HG03139 (cell line): ENCODE measurements around the gene GLI3.

Experiments used
- ATAC-seq: cut with Tn5 transposase; IDR thresholded peaks from one replicate; pipeline ENCODE4 v1.9.1; 2021; ENCODE audit not compliant: unreplicated experiment

GLI3 gene

DNA sequence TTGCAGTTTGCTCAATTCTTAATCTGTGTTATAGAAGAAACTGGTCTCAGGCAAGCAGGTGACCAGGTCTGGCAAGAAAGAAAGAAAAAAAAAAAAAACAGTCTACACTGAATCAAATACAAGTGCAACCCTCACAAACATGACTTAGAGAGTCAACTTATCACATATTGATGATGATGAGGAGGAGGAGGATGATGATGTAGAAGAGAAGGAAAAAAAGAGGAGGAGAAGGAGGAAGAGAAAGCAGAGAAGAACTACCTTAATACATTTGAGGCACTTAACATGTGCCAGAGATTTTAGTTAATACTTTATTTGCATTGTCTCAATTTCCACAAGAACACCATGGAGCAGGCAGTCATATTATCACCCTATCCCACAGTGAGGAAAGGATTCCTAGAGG lies 91.5 kb downstream of the GLI3 start:
- ATAC-seq = no peak

DNA sequence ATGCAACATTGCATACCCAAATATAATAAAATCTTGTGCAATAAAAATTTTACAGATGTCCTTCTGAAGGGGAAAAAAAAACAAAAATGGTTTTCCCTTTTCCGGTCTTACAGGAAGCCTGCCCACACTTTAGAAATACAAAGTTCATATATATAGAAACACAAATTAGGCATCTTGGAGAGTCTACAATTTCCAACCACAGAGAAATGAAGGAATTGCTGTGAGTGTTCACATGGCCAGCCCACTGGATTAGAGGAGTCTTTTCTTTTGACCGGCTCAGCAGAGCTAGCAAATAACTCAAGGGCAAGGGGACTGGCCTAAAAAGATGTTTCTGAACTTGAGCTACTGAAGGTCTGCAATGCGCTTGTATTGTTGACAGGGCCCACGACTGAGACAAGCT lies 92.4 kb downstream of the GLI3 start:
- no peak for ATAC-seq

DNA sequence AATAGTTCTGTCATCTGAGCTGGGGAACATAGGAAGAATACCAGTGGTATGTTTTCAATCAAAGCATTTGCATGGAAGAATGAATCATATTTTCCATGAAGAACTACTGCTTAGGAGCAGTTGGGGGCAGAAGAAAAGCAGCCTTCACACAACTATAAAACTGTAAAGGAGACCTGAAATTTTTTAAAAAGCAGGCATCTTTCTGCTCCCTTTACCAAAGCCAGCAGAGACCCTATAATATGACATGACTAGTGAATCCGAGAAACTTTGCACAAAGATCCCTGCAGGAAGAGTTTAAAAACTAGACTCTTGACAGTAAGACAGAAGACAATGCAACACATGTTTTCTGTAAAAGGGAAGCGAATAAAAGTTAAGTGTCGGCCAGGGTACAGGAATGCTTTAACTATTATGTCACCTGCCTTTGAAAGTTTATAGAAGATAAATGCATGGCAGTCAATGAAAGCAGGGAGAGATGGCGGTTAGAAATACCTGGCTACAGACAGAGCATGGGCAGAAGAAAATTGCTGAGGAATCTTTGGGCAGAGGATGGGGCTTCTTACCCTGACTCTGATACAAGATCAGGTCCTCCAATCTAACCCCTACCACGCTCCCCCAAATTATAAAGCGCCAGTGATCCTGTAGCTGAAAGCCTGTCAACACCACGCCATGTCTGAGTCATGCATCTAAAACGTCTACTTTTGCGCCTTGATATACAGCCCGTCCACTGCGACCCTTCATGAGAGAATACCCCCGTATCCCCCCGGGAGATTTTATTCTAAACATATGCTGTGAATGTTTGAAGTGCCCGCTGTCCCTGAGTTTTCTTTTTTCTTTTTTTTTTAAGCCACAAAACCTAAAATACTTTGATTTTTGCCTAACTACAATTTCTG lies 93.1 kb downstream of the GLI3 start:
- no peak for ATAC-seq

DNA sequence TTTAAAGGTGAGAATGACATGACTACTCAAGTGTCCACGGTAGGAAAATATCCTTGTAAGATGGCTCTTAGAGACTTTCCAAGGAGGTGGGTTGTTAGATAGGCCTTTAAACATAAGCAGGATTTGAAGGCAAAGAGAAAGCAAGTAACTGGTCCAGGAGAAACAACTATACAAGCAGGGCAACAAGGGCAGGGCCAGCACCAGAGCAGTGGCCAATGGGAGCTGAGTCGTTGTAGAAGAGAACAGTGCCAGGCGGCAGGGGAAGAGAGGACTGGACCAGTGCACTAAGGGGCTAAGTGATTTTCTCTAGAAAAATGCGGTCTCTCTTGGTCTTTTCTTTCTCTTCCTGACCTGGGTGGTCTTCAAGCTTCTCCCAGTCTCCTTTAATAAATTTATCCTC lies 94.9 kb downstream of the GLI3 start:
- no peak for ATAC-seq

DNA sequence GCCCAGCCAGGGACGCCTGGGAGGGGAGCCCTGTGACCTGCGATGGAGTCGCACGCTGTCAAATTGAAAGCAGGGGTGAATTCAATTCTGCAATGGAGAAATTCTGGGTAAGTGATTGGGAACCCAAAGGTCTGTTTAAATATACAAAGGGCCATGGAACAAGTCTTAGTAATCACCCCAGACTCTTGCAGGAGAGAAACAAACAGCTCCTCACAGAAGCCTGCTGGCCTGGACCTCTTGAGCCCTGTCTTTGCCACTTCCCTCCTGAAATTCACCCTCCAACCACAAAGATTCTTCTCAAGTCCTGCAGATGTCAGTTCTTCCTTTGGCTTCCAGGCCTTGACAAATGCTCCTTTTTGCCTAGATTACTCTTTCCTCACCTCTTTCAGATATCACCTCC lies 97.3 kb downstream of the GLI3 start:
- no peak for ATAC-seq

DNA sequence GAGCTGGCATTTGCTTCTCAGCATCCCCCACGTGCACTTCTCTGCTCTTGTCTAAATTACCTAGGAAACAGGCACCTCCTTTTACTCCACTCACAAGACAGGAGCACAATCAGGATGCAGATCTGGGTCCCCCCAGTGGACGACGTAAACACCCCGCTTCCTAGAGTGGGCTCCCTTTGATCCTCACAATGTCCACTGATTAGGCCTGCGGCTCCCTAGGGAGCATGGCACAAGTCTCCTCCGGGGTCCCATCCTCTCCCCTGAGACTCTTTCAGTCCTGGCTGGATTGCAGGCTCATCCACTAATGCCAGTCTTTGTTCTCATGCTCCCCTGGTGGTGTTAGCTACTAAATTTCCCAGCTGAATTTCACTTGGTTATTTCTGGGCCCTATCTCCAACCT lies 98.3 kb downstream of the GLI3 start:
- no peak for ATAC-seq

DNA sequence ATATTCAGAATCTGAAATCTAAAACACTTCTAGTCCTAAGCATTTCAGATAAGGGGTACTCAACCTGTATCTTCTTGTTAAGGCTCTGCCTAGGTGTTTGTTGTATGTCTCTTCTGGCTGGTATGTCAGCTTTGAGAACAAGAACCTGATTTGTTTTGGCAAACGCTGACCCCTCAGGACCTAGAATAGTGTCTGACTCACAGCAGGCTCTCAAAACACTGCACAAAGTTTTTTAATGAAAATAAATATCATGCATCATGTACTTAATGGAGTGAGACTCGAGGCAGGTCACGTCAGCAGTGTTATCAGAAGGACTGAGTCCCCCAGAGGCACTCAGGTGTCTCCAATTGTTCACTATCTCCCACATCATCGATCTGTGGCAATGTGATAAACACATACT lies 99.1 kb downstream of the GLI3 start:
- ATAC-seq = no peak

DNA sequence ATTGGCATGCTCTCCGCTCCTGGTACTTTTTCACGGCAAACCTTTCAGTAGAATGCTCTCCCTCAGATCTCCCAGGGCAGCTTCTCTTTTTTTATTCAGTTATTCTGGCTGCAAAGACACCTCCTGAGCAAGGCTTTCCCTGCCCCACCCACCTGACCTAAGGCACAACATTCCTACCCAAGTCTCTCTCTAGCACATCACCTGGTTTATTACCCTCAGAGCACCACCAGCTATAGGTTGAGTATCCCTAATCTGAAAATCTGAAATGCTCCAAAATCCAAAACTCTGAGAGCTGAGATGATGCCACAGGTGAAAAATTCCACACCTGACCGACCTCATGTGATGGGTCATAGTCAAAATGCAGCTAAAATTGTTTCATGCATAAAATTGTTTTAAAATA lies 99.6 kb downstream of the GLI3 start:
- ATAC-seq = no peak

DNA sequence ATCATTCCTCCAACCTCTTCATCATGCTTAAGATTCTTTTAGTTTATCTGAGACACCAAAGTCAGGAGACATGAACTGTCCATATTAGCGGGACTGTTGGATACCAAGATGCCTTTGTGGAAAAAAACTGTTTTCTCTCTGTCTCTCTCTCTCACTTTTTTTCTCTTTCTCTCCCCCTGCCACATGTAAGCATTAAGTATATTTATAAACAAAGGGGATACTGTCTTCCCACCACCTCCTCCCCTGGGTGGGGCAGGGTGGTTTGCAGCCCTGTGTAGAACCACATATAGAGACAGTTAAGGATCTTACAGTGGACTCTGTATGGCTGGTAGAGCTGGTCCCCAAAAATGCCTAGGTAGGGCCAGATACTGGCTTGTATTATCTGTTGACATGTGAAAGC lies 101.3 kb downstream of the GLI3 start:
- no peak for ATAC-seq

DNA sequence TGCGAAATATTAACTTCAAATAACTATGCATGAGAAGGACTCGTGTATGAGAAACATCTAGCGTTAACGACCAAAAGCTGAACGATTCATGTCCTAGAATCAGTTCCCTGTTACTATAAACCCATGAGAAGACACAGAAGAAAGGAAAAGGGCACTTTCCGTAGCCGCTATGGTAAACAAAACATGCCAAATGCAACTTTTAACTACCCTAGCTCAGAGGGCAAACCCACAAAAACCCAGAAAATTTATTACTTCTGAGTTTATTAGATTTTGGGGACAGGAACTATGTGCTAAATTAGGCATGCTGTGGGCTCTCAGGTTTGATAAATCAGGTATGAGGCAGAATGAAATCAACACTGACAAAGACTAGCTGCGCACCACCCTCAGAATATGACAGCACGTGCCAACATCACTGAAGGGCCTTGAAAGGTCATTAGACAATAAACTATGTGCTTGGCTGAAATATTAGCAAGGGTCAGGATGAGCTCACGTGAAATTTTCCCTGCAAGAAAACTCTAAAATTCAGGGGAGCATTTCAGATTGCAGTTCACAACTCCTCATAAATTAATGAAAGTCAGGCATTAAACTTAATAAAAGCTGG lies 102.6 kb downstream of the GLI3 start:
- ATAC-seq = no peak

DNA sequence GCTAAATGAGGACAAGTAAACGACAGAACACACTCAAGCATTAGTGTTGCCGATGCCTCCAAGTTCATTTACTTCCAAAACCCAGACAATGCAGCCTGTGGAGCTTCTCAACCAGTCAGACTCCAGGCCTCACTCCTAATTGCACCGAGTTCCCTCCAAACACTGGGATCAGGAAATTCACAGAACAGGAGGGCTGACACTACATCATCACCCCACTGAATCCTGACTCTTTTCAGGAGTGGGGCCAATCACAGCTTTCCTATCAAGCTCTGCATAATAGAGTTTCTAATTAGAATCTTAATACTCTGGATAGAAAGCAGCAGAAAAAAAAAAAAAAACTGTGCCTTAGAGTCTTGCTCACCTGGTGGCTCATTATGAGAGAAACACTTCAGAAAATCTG lies 103.7 kb downstream of the GLI3 start:
- ATAC-seq = no peak

DNA sequence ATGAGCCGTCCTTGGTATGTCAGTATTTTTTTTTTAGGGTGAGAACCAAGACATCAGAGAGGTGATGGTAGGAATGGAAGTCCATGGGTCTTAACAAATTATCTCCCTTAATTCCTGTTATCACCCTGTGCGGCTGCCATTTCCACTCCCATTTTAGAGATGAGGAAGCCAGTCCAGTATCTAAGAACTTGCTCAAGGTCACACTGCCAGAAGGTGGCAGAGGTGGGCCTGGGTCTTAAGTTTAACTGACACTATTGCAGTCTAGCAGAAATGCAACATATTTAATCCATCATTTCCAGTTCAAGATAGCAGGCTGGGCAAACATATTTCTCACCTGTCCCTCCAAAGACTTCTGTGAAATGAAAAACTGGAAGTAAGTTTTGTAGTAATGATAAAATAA lies 108.3 kb downstream of the GLI3 start:
- no peak for ATAC-seq

DNA sequence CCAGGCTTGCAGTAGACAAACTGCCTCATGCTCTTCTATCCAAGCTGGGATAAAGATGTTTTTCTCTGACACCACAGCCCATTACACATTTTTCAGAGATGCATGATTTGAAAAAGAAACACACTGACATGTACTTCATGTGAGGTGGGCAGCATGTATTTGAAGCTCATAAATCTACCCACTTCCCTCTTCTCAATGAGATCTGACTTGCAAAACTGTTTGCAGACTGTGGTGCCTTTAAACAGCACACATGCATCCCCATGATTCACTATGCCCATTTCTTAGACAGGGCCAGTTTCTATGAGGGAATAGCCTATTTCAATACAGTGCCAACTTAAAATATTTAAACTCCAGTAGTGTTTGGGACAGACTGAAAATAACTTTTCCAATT lies 109.8 kb downstream of the GLI3 start:
- ATAC-seq = no peak

DNA sequence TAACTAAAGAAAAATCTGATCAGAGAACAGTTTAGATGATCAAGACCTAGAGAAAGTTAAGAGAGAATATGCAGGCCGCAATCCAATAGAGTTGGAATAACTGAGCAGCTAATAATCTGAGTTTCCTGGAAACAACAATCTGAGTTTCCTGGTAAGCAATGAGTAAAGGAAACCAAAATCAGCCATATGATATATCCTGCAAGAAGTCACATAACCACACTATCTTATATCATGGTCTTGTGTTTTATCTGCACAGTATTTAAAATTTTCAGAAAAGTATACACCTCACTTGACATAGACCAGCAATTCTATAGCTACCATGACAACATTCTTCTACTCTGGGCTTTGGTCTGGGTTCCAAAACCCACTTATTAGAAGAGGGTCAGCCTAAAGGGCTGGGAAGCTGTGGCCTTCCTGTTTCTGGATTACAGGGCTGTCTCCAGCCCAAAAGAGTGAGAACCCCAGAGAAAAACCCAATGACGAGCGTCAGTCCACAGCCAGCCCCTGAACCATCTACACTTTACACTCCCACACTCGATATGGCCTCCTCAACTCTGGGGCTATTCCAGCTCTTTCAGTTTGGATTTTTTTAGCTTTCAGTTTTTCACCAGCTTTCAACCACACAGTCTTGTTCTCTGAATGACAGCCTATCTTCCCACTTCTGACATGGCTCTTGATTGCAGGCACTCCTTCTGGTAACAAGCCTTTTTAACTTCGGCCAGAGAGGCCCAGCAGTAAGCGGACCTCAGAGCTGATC lies 110.4 kb downstream of the GLI3 start:
- ATAC-seq = no peak

DNA sequence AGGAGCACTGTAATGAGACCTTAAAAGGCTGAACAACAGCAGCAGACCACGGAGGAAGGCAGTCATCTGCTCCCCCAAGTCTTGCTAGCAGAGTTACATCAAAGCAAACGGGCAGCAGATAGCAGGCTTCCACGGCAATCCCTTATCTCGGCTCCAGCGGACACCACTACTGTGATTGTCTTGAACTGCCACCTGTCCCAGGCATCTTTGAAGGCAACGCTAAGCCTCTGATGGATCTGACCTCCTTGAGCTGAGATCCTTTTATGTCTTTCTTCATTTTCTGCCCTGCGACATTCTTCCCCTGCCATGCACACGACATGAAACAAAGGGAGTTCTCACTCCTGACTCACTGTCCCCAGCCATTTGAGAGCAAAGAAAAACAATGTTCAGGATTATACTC lies 111.7 kb downstream of the GLI3 start:
- no peak for ATAC-seq

DNA sequence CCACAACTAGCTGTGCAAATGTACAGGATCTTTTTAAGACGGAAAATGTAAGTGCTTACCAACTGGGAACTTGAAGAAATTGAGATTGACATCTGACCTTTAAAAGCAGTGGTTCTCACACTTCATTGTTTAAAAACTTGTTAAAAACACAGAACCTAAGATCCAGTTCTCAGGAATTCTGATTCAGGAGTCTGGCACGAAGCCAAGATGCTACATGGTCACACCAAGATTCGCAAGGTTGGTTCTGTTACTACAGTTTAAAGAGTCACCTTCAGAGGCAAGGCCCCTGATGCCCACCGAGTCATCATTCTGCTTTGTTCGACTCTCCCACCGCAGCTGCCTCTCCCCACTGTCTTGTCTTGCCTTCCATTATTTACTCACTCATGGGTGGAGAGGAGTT lies 113.3 kb downstream of the GLI3 start:
- no peak for ATAC-seq

DNA sequence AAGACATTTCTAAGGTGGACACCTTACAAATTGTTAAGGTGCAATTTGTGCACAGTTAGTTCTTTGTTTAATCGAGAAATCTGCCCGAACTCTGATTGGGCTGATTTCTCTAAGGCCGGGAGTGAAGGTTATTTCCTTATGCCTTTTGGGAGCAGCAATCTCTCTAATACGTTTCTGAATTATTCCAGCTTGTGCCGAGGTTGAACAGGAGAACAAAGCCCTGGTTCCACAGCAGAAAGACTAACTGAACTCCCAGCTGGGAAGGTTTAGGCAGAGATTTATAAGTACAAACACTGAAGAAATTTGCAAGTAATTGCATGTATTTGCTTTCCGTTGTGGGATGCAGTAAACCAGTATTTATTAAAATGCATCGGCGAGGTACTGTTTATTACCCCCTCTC lies 116.8 kb downstream of the GLI3 start:
- no peak for ATAC-seq

DNA sequence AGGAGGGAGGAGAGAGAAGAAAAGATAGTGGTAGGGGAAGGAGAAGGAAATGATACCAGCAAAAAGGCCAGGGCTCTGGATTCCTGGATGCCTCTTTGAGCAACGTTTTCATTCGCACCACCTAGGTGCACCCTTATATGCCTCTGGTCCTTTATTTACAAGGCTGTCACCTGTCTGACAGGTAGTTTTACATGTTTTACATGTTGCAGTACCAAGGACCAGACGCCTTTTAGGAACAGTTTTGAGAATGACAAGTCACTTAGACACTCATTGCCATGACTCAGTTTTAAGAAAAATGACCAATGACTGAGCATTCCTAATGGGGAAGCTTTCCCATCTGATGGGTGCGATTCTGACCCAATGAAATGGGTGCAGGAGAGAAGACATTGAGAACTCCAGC lies 119.8 kb downstream of the GLI3 start:
- no peak for ATAC-seq

DNA sequence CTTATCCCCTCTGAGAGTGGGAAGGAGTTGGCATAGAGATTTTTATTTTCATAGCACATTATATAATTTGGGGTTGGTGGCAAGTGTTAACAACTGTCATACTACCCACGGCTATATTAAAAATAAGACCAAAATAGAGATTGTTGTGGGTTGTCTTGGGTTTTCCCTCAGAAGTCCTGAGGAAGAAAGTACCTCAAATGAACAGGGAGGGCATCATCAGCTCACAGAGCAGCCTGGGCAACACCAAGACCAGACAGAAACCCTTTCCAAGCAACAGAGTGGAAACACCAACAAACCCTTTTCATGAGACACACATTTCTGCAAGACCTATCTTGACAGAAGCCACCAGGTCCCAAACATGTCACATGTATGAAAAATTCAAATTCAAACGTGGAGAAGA lies 121.2 kb downstream of the GLI3 start:
- no peak for ATAC-seq

DNA sequence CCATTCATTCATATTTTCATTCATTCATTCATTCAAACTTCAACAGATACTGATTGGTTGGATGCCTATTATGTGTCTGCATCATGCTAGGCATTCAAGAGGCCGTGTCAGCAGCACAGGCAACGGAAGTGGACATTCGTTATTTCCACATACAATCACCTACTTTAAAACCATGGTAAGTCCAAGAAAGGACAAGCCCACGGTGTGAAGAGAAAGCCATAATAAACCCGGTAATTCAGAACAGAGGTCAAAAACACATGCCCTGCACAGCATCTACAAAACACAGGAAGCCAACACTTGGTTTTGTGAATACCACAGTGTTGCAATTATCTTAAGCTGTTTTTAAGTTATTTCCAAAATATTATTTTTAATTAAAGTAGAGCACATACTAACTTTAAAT lies 126.7 kb downstream of the GLI3 start:
- no peak for ATAC-seq

DNA sequence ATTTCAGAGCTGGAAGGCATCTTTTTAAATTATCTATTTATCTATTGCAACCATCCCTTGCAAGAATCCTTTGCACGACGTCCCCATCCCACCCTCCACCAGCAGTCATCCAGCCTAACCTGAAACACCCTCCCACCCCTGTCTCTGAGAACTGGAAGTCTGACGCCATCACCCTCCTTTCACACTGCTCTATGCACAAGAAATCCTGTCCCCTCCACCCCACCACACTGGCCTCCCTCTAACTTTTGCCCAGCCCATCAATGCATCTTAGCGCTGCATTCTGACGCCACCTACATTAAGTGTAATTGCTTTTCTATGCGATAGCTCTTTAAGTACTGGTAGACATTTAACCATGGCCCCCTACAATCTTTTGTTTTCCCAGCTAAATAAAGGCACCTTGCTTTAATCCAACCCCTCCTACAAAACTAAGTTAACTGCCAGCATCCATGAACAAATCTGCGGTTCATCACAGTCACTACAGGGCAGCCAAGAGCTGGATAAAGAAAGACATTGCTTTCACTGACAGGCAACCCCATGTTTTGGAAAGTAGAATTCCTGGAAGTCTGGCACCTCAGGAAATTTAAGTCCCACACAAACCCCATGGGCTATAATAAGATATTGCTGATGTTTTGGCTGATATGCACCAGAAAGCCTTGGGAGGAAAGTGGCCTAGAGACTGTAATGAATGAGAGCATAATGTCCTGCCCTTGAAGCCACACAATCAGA lies 128.0 kb downstream of the GLI3 start:
- ATAC-seq = no peak
